GM18861 (cell line): ENCODE measurements around the gene LDHD.
"Not testable (repeated sequence)": the region's sequence is repeated elsewhere in the genome, so short reads cannot be mapped to it uniquely, and the experiment has no call there.

ENCODE experiments used
- ATAC-seq: cut with Tn5 transposase; IDR thresholded peaks from one replicate; pipeline ENCODE4 v1.9.1; 2021; ENCODE audit not compliant: unreplicated experiment

LDHD gene

DNA sequence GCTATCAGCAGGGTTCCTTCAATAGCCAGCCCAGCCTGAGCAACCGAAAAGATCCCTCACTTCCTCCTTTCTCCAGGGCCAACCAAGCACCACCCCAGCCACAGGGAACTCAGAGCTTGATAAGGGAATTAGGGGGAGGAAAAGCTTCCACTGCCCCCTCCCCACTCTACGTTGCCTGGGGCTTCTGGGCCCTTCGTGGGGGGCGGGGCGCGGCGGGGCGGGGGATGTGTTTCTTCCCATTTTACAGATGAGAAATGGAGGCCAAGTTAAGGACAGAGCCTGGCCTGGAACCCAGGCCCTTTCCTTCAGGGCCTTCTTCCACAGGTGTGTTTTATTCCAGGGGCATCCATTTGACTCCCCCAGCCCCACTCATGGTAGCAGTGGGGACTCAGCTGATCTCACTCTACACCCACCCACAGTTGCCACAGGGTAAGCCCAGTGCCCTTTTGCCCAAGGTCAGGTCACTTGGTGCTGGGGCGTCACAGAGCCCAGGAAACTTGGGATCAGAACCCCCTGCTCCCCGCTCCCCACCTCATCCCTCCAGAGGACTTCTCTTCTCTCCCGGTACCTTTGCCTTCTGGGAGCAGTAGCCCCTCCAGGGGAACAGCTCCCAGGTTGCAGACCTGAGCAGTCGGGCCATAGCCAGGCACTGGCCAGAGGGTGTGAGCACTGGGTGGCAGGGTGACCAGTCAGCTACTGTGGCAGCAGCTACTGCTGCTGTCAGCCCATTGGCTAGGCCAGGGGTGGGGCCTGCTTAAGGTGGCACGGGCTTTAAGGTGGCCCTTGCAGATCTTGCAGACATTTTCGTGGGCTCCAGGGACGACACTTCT is at the start of gene LDHD:
TSS of gene LDHD (minus strand) at position 700 of the 830 bp plus-strand sequence. CDS start at position 640, 60 bp downstream.
- ATAC-seq = no peak

DNA sequence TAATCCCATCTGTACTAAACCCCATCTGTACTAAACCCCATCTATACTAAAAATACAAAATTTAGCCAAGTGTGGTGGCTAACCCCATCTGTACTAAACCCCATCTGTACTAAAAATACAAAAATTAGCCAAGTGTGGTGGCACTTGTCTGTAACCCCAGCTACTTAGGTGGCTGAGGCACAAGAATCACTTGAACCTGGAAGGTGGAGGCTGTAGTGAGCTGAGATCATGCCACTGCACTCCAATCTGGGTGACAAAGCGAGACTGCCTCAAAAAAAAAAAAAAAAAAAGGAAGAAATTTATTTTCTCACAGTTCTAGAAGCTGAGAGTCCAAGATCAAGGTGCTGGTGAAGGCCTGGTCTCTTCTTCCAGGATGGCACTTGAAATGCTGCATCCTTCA is 43.8 kb upstream of the LDHD start:
- no peak for ATAC-seq

DNA sequence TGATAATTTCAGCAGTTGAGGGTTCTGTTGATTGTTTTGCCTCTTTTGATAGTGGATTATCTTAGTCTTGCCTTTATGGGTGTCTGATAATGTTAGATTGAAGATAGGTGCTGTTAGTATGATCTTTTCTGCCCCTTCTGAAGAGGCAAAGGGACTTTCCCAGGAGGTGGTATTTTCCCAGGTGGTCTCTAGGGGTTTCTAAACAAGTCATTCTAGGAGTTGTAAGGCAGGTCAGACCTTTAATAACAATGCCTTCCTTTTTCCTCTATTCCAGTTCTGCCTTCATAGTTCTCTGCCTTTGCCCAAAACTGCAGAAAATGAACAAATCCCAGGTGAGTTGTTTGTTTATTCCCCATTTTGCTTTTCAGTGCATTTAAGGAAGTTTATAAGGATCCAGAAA is 36.1 kb upstream of the LDHD start:
- no peak for ATAC-seq

DNA sequence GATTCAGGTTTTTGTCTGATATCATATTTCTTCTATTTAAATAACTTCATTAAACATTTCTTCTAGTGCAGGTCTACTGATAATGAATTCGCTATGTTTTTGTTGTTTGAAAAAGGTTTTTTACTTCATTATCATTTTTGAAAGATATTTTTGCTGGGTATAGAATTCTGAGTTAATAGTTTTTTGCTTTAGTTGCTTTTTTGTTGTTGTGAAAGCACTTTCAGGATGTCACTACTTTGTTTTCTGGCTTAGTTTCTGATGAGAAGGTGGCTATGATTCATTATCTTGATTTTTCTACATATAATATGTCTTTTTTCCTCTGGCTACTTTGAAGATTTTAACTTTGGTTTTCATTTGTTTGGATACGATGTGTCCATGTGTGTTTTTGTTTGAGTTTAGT is 35.2 kb upstream of the LDHD start:
- ATAC-seq = no peak

DNA sequence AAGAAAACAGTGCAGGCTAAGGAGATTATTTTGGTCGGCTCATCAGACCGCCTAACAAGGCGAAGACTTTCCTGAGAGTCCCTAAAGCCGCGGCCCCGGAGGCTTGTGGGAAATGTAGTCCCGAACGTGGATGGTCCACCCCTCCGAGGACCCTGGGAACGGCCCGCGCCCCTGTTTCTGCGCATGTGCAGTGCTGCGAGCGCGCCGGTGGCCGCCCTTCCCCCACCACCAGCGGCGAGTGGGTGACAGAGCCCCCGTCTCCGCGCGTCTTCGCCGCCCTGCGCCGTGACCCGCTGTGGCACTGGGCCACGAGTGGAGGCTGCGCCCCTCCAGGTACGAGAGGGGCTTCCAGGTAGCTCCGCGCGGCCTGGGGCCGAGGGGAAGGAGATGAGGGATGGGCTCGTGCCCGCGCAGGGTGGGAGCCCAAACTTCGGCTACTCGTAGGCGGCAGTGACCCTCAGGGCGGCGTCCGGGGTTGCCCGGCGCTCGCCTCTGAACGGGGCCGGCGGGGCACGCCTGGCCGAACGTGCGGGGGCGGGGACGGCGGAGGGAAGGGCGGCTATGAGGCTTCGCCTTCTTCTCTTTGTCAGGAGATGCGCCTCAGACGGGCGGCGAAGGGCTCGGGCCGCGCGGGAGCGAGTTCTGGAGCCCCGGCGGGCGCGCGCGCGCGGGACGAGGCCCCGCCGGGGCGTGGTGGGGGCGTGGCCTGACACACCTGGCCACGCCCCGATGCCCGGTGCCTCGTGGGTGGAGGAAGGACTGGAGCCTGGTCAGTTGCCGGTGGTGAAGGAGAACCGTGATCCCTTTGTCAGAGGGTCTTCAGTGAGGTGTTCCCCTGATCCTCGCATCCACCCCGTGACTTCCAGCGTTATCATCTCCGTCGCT is 32.0 kb upstream of the LDHD start, which contains the start of gene ZFP1:
TSS of gene ZFP1 (plus strand) at position 214 of the 885 bp plus-strand sequence. CDS start 4,428 bp downstream, outside the sequence.
- peak; percentile 70 for ATAC-seq

DNA sequence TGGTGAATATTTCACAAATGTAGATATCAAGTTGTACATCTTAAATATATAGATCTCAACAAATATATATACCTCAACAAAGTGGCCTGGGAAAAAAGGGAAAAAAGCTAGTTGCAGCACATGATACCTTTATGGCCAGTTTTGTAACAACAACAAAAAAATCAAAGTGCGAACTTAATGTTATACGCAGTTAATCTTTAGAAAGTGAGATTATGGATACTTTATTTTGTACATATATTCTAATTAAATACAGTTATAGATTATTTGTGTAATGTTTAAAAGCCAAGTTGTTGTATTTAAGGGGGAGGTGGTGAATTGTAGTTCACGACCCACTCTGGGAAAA is 31.4 kb upstream of the LDHD start:
- ATAC-seq = no peak

DNA sequence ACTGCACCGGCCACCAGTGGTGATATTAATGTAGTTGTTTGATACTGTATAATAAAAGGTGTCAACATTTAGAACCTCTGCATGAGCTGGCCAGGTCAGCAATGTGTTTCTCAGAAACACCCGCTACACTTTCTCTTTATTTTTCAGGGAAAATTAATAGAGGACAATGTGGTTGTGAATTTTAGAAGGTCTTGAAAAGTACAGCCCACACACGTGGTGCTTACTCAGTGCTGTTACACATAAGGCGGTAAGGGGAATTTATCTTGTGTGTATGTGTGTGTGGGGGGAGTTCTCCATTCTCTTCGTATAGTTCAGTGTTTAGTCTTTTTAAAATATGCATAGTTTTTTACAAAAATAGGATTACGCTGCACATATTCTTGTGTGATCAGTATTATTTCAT is 27.4 kb upstream of the LDHD start:
- no peak for ATAC-seq

DNA sequence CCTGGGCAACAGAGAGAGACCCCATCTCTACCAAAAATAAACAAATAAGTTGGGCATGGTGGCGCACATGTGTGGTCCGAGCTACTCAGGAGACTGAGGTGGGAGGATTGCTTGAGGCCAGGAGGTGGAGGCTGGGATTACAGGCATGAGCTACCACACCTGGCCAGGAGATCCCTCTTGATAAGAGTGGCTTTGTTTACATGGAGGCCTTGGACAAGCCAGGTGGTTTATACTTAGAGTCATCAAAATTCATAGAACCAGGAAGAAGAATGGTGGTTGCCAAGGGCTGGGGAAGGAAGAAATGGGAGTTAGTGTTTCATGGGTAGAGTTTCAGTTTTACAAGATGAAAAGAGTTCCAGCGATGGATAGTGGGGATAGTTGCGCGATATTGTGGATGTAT is 22.9 kb upstream of the LDHD start:
- ATAC-seq = no peak

DNA sequence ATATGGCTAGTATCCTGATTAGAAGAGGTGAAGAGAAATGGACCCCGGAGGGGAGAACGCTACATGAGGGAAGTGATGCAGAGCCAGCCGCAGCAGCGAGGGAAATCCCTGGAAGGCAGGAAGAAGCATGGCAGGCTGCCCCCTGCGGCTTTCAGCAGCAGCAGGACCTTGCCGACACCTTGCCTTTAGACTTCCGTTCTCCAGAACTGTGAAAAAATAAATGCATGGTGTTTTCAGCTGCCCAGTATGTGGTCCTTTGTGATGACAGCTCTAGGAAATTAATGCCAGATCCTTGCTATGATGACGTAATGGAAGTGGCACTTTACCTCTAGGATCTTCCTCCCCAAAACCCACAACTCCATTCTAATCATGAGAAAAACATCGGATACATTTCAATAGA is 22.1 kb upstream of the LDHD start:
- ATAC-seq = no peak

DNA sequence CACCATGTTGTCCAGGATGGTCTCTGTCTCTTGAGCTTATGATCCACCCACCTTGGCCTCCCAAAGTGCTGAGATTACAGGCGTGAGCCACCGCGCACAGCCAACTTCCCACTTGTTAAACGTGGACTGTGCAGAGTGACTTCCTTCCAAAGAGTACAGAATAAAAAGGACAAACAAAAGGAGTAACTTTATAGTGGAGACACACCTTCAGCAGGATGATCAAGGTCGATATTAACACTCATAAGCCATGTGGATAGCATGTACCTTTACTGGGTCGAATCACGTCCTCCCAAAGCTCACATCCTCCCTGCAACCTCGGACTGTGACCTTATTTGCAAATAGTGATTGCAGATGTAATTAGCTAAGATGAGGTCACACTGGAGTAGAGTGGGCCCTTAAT is 21.7 kb upstream of the LDHD start:
- ATAC-seq = no peak

DNA sequence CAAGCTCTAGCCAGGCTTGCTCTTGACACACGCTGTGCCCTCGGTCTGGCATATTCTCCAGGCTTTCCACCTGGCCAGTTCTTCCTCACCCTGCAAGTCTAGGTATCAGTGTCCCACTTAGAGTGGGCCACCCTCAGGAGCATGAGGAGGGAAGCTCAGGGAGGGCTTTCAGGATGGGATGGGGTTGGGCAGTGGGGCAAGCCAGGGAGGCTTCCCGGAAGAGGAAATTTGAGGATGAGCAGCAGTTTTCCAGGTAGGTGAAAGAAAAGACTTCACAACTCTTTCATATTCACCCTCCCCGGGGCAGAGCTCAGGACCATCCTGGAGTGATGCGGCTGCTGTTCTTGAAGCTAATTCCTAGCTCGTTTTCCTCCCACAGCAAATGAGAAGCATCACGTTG is 14.5 kb upstream of the LDHD start:
- ATAC-seq = no peak

DNA sequence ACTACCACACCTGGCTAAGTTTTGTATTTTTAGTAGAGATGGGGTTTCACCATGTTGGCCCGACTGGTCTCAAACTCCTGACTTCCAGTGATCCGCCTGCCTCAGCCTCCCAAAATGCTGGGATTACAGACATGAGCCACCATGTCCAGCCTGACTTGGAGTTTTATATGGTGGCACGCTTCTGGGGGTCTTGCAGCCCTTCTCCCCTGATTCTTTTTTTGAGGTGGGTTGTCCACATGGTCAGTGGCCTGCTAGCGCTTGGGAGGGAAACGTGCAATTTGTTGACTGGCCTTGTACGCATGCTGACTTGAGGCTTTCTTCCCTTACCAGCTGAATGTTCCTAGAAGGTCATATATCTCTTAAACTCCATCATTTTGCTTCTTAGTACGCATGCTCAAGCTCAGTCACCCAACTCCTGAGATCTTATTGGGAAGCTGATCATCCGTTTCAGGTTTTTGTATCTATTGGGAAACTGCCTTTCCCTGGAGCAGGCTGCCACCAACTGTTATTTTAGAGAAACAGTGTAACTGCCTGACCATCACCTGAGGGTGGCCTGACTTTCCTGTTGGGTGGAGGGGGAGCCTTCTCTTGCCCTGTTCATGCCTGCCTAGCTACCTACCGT is 13.7 kb upstream of the LDHD start:
- ATAC-seq = no peak

DNA sequence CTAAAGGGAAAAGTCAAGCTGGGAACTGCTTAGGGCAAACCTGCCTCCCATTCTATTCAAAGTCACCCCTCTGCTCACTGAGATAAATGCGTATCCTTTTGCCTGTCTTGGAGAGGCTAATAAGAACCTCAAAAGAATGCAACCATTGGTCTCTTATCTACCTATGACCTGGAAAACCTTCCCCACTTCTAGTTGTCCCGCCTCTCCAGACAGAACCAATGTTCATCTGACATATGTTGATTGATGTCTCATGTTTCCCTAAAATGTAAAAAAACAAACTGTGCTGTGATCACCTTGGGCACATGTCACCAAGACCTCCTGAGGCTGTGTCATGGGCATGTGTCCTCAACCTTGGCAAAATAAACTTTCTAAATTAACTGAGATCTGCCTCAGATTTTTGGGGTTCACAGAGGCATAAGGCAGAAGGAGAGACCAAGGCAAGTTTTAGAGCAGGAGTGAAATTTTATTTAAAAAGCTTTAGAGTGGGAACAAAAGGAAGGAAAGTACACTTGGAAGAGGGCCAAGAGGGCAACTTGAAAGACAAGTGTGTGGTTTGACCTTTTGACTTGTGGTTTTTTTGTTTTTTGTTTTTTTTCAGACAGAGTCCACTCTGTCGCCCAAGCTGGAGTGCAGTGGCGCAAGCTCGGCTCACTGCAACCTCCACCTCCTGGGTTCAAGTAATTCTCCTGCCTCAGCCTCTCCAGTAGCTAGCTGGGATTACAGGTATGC is 13.0 kb upstream of the LDHD start:
- ATAC-seq = not testable (repeated sequence)

DNA sequence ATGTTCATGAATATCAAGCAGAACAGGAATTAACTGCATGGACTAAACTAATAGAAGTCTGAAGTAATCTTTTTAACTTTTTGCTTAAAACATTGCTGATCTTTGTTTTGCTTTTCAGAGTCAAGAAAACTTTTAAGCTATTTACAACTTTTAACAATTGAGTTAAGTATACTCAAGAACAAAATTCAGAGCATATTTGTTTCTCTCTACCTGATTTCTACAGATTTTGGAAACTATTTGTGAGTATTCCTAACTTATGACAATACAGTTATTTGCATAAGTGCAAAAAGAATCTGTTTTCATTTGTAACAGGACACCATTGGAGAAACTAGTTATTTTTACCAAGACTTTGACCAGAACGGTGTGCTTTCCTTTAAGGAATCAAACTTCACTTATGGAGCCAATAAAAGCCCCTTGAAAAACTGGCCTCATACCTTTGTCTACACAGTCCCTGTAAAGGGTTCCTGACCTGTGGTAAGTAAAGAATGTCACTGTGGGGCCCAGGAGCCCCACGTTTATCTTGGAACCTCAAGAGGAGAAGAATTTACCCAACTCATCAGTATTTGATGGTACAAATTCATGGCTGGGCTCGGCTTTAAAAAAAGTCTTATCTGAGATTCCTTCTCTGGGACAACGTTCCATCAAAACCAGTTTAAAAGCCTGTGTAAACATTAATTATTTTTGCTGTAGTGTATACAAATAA is 11.3 kb upstream of the LDHD start:
- ATAC-seq = no peak

DNA sequence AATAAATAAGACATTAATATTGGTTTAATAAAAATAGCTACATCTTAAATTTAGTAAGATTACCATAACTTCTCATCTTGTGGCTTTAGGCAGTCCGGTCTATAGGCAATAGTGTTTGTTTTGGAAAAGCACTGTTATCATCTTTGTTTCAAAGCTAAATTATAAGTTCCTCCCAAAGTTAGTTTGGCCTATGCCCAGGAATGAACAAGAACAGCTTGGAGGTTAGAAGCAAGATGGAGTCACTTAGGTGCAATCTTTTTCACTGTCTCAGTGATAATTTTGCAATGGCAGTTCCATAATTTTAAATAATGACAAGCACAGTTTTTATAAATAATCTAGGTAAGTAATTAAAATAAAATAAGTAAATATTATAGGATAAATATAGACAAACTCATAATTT is 6.0 kb upstream of the LDHD start:
- ATAC-seq = no peak

DNA sequence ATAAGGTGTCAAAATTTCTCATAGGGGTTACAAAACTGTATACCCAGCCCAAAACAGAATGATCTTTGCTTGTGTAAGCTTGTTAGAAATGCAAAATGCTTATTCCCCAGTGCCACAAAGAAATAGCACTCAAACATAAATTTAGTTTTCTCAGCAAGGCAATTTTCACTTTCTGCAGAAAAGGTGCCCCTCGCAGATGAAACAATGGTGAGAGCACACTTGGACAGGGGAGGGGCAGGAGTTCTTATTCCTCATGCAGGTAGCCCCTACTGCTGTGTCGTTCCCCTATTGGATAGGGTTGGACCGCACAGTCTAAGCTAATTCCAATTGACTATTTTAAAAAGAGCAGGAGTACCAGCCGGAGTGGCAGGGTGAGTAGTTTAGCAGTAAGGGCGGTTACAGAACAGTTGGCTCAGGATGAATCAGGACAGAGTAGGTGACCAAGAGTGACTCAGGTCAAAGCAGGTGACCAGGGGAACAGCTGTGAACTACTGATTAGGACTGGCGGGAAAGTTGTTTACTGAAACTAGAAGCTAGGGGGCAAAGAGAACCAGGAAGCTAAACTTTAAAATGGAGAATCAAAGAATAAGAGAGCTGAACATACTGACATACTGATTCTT is 5.5 kb upstream of the LDHD start:
- ATAC-seq = no peak

DNA sequence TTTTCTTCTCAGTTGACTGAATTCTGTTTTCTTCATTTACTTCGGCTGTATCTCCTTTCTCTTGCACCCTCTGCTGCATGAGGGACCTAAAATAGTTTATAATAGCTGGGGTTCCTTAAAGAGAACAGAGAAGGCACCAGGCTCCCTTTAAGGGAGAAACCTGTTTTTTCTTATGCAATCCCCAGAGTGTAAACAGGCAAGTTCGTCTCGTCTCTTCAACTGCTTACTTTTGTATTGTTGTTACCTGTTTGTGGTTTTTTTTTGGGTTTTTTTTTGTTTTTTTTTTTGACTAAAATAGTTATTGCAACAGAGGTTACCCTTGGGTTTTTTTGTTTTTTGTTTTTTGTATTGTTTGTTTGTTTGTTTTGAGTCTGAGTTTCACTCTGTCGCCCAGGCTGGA is 3.7 kb upstream of the LDHD start:
- no peak for ATAC-seq

DNA sequence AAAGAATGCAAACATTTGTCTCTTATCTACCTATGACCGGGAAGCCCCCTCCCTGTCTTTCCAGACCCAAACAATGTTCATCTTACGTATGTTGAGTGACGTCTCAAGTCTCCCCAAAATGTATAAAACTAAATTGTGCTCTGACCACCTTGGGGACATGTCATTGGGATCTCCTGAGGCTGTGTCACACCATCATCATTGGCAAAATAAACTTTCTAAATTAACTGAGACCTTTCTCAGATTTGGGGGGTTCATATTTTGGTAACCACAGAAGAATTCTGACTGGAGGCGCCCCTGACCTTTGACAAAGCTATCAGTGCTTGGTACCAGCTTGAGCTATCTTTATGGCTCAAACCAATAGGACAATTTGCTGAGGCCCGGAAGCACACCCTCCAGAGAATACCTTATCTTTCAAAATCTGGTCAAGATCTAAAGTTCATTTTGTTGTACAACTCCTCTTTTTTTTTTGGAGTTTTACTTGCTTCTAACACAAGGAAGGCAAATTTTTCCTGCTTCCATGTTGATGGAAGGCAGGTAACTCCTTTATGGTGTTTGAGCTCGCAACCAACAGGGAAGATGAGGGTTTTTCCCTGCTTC is 2.5 kb upstream of the LDHD start:
- ATAC-seq = no peak

DNA sequence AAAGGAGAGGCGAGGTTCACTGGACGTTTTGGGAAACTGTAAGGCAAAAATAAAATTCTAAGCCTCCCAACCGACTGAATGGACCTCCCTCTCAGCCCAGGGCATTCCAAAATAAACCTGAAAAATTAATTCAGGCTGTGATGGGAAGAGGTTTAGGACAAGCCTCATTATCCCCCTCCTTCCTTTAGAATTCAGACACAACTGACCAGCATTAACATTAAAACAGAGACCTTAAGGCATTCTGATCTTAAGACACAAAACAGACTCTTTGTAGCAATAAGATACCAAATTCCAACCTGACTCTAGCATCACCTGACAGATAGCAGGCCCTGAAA is 298 bp upstream of the LDHD start:
- ATAC-seq = no peak
